Activated T-cell treated with anti-CD3 and anti-CD28 coated beads, Interleukin-2, amount 50 U/mL, for 72 hours (primary cell): ENCODE data around the gene VARS2. TPM values are rescaled to one million over a fixed set of nuclear protein-coding genes. Genes with fewer than 3 reads are reported as not detected.
"Not testable (repeated sequence)": the region's sequence is repeated elsewhere in the genome, so short reads cannot be mapped to it uniquely, and the experiment has no call there.

Experiments
- ATAC-seq, 2 donors: fragments of 150-1000 bp; cut with Tn5 transposase; replicated peaks in 1 of 2; 2 replicates each; pipeline ENCODE4 v1.10.0; 2021; ENCODE audit warnings: moderate library complexity in 2 of 2, mild to moderate bottlenecking in 1 of 2
- DNase-seq, 2 donors: peaks; one replicate each; pipeline ENCODE4 v3.0.0; 2021 to 2022; ENCODE audit warnings: mixed read lengths in 1 of 2
- H3K27ac Mint-ChIP-seq: one replicate; pipeline ENCODE4 v1.8.0; 2022; ENCODE audit warnings: mild to moderate bottlenecking, moderate library complexity, mixed read lengths
- H3K27me3 Mint-ChIP-seq: one replicate; pipeline ENCODE4 v1.8.0; 2022; ENCODE audit warnings: low read depth, mixed read lengths
- H3K36me3 Mint-ChIP-seq, 2 donors: one replicate each; pipeline ENCODE4 v1.8.0; 2022; ENCODE audit warnings: mixed read lengths in 2 of 2, mild to moderate bottlenecking in 1 of 2; ENCODE audit not compliant: insufficient read depth in 2 of 2
- H3K4me1 Mint-ChIP-seq: one replicate; pipeline ENCODE4 v1.8.0; 2022; ENCODE audit warnings: low read depth, mixed read lengths
- H3K4me3 Mint-ChIP-seq, 2 donors: one replicate each; pipeline ENCODE4 v1.8.0; 2022; ENCODE audit warnings: mild to moderate bottlenecking in 2 of 2, mixed read lengths in 2 of 2, moderate library complexity in 2 of 2
- H3K9me3 Mint-ChIP-seq, 2 donors: one replicate each; pipeline ENCODE4 v1.8.0; 2022; ENCODE audit warnings: mixed read lengths in 2 of 2
- total RNA-seq, 2 donors: library from RNA; stranded (reverse); gene quantifications; one replicate each; pipeline ENCODE4 v1.2.3, GENCODE V29; 2022

The VARS2 gene
- total RNA-seq, 2 donors from 2014 or later, result 47.3 to 54.9 TPM

- H3K27me3 Mint-ChIP-seq, result no peaks in the 10 kb centered on the region
- H3K9me3 Mint-ChIP-seq, result no peaks in the 10 kb centered on the region
- no peak overlapping the region for H3K4me3 Mint-ChIP-seq
- ATAC-seq (no peak), DNase-seq (no peak)
- H3K36me3 Mint-ChIP-seq, result peaks cover 0 to 2% of the 10 kb centered on the region in 2 donors
- H3K27ac Mint-ChIP-seq, result no peak overlapping the region
- peaks cover 5% of the 10 kb centered on the region for H3K4me1 Mint-ChIP-seq
Measured at GRCh38 chr6:30897882-30898281, 16.2 kb upstream of the VARS2 start.

GRCh38 chr6:30898750-30899360 lies 15.2 kb upstream of the VARS2 start:
- Mint-ChIP-seq H3K27ac (no peak overlapping the region), H3K4me3 (no peak overlapping the region), H3K36me3 (peaks cover 0 to 2% of the 10 kb centered on the region in 2 donors), H3K27me3 (no peaks in the 10 kb centered on the region), H3K9me3 (no peaks in the 10 kb centered on the region), H3K4me1 (peaks cover 5% of the 10 kb centered on the region)
- no peak for ATAC-seq
- no peak for DNase-seq

- DNase-seq, result no peak
- no peak for ATAC-seq
- Mint-ChIP-seq H3K9me3 (no peaks in the 10 kb centered on the region), H3K4me1 (peaks cover 5% of the 10 kb centered on the region), H3K27me3 (no peaks in the 10 kb centered on the region), H3K36me3 (no peaks in the 10 kb centered on the region), H3K4me3 (no peak overlapping the region), H3K27ac (no peak overlapping the region)
Measured at GRCh38 chr6:30900863-30901417, 13.1 kb upstream of the VARS2 start.

- DNase-seq (no peak), ATAC-seq (no peak)
- no peak overlapping the region for H3K27ac Mint-ChIP-seq
- H3K36me3 Mint-ChIP-seq, result no peaks in the 10 kb centered on the region
- no peak overlapping the region for H3K4me3 Mint-ChIP-seq
- no peaks in the 10 kb centered on the region for H3K9me3 Mint-ChIP-seq
- peaks cover 5% of the 10 kb centered on the region for H3K4me1 Mint-ChIP-seq
- H3K27me3 Mint-ChIP-seq, result no peaks in the 10 kb centered on the region
Measured at GRCh38 chr6:30901436-30901835, 12.6 kb upstream of the VARS2 start.

- not testable (repeated sequence) for H3K36me3 Mint-ChIP-seq, DNase-seq, H3K4me1 Mint-ChIP-seq, H3K9me3 Mint-ChIP-seq, H3K27me3 Mint-ChIP-seq, ATAC-seq, H3K4me3 Mint-ChIP-seq, H3K27ac Mint-ChIP-seq
Measured at GRCh38 chr6:30902196-30902595, 11.8 kb upstream of the VARS2 start.

DNA sequence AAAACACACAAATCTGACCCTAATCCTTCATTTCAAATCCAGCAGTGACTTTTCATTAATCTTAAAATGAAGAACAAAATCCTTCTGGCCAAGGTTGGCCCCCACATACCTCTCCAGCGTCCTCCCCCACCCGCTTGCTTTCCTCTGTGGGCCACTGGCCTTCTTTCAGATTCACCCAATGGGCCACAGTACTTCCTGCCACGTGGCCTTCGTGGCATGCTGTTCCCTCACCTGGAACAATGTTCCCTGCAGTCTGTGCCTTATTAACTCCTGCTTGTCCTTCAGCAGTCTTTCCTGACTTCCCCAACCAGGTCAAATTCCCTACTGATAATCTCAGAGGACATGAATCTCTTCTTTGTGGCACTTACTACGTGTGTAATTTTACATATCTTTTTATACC lies 11.3 kb upstream of the VARS2 start:
- Mint-ChIP-seq H3K27ac (no peak overlapping the region), H3K36me3 (no peaks in the 10 kb centered on the region), H3K9me3 (no peaks in the 10 kb centered on the region)

GRCh38 chr6:30903236-30903635 lies 10.8 kb upstream of the VARS2 start:
- DNase-seq (no peak), ATAC-seq (no peak)
- Mint-ChIP-seq H3K27ac (no peak overlapping the region), H3K9me3 (no peaks in the 10 kb centered on the region), H3K4me1 (peaks cover 11% of the 10 kb centered on the region), H3K36me3 (no peaks in the 10 kb centered on the region), H3K27me3 (no peaks in the 10 kb centered on the region), H3K4me3 (no peak overlapping the region)

More for the DNA sequence above, 11.3 kb upstream of the VARS2 start:
- ATAC-seq (no peak), DNase-seq (no peak)
- Mint-ChIP-seq H3K27me3 (no peaks in the 10 kb centered on the region), H3K4me3 (no peak overlapping the region), H3K4me1 (peaks cover 10% of the 10 kb centered on the region)

DNA sequence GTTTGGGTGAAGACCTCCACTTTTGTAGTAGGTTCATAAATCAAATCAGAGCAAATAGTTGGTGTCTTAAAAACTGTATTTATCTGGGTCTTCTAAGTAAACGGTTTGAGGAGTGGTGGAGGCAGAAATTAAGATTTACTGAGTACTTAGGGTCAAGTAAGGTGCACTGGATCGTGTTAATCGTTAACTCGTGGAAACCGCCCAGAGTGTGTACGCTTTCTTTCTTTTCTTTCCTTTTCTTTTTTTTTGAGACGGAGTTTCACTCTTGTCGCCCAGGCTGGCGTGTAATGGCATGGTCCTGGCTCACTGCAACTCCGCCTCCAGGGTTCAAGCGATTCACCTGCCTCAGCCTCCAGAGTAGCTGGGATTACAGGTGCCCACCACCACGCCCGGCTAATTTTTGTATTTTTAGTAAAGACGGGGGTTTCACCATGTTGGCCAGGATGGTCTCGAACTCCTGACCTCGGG lies 6.7 kb upstream of the VARS2 start:
- H3K27me3 Mint-ChIP-seq, H3K9me3 Mint-ChIP-seq, ATAC-seq, DNase-seq, H3K36me3 Mint-ChIP-seq, H3K27ac Mint-ChIP-seq: not testable (repeated sequence)
- Mint-ChIP-seq H3K4me1 (peaks cover 26% of the 10 kb centered on the region), H3K4me3 (peak overlapping the region; percentile 94 to 96)

- Mint-ChIP-seq H3K36me3 (peaks cover 0 to 6% of the 10 kb centered on the region in 2 donors), H3K27me3 (no peaks in the 10 kb centered on the region), H3K9me3 (no peaks in the 10 kb centered on the region), H3K4me3 (peak within 1 kb of the TSS; percentile 94 to 96), H3K27ac (peak within 1 kb of the TSS; percentile 88), H3K4me1 (peaks cover 32% of the 10 kb centered on the region)
- peak; percentile 94 to 96 for DNase-seq
- ATAC-seq, result peak; percentile 98 to 99
Measured at GRCh38 chr6:30907758-30908591, 6.1 kb upstream of the VARS2 start, which contains the start of gene GTF2H4. Gene GTF2H4 (plus strand): TSS chr6:30908207.

GRCh38 chr6:30908700-30909099 lies 5.3 kb upstream of the VARS2 start:
- H3K4me3 Mint-ChIP-seq, result peak overlapping the region; percentile 94 to 96
- ATAC-seq (no peak), DNase-seq (no peak)
- no peaks in the 10 kb centered on the region for H3K27me3 Mint-ChIP-seq
- H3K4me1 Mint-ChIP-seq, result peaks cover 39% of the 10 kb centered on the region
- no peaks in the 10 kb centered on the region for H3K9me3 Mint-ChIP-seq
- peaks cover 0 to 11% of the 10 kb centered on the region in 2 donors for H3K36me3 Mint-ChIP-seq
- peak overlapping the region; percentile 88 for H3K27ac Mint-ChIP-seq

DNA sequence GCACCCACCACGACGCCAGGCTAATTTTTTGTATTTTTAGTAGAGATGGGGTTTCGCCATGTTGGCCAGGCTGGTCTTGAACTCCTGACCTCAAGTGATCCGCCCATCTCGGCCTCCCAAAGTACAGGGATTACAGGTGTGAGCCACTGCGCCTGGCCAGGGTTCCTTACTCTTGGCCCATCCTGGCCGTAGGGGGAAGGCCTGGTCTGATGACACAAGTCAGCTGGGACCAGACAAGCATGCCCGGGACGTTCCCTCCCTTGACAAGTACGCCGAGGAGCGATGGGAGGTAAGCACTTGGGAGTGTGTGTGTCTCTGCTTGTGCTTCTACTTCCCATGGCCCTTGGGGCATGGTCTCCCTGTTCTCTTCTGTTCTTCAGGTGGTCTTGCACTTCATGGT lies 3.6 kb upstream of the VARS2 start:
- not testable (repeated sequence) for H3K4me3 Mint-ChIP-seq, H3K27ac Mint-ChIP-seq, H3K27me3 Mint-ChIP-seq, DNase-seq, ATAC-seq, H3K9me3 Mint-ChIP-seq
- peaks cover 0 to 11% of the 10 kb centered on the region in 2 donors for H3K36me3 Mint-ChIP-seq
- H3K4me1 Mint-ChIP-seq, result peaks cover 50% of the 10 kb centered on the region

DNA sequence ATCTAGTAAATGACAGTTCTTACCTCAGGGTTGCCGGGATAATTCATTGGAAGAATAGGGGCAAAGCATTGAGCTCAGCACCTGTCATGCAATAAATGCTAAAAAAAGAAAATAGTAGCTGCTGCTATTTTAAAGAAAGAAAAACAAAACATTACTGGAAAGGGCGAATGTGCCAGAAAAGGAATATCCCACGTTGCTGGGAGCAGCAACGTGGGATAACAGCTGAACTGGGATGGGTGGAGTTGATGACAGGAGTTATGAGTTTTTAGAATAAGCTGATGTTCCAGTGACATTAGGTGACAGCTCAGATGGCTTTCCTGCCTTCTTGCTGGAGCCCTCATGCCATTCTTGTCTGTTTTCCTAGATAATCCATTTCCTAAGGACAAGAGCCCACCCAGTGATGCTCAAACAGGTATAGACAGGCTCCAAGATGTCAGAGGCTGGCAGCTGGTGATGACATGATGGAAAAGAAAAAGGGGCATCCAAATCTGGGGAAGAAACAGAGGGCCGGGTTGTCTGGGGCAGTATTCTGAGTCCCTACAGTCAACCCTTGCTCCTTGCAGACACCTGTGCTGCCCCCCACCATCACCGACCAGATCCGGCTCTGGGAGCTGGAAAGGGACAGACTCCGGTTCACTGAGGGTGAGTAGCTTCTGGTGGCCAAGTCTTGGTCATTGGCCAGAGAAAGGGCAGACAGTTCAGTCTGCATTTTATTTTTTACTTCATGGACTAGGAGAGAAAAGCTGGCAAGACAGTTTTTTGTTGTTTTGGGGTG lies 1.1 kb upstream of the VARS2 start:
- ATAC-seq (no peak), DNase-seq (no peak)
- Mint-ChIP-seq H3K4me3 (peak overlapping the region; percentile 88 to 95), H3K36me3 (peaks cover 1 to 17% of the 10 kb centered on the region in 2 donors), H3K4me1 (peaks cover 52% of the 10 kb centered on the region), H3K9me3 (no peaks in the 10 kb centered on the region), H3K27me3 (no peaks in the 10 kb centered on the region), H3K27ac (no peak overlapping the region)

DNA sequence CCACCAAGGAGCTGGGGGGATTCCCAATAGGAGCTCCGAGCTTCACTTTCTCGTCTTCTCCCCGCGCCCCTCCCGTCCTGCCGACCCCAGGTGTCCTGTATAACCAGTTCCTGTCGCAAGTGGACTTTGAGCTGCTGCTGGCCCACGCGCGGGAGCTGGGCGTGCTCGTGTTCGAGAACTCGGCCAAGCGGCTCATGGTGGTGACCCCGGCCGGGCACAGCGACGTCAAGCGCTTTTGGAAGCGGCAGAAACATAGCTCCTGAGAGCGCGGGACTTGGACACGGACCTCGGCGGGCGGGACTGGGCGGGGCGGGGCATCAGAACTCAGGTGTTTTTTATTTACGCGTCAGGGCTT lies 340 bp upstream of the VARS2 start:
- DNase-seq (no peak), ATAC-seq (peak in 1 of 2 donors; percentile 49)
- H3K9me3 Mint-ChIP-seq, result no peaks in the 10 kb centered on the region
- no peaks in the 10 kb centered on the region for H3K27me3 Mint-ChIP-seq
- H3K36me3 Mint-ChIP-seq, result peaks cover 1 to 17% of the 10 kb centered on the region in 2 donors
- H3K27ac Mint-ChIP-seq, result no peak overlapping the region
- H3K4me3 Mint-ChIP-seq, result peak overlapping the region; percentile 88 to 95
- H3K4me1 Mint-ChIP-seq, result peaks cover 50% of the 10 kb centered on the region
